HG02840 (cell line): ENCODE data around the gene ZMPSTE24.

ENCODE experiments used
- ATAC-seq: cut with Tn5 transposase; IDR thresholded peaks from one replicate; pipeline ENCODE4 v1.9.1; 2021; ENCODE audit warnings: mild to moderate bottlenecking, moderate library complexity, moderate number of reproducible peaks; ENCODE audit not compliant: unreplicated experiment, low FRiP score

Gene ZMPSTE24

GRCh38 chr1:40257313-40257687 is 736 bp upstream of the ZMPSTE24 start:
- ATAC-seq, result peak; percentile 6

GRCh38 chr1:40258445-40258769 is 371 bp downstream of the ZMPSTE24 start:
- no peak for ATAC-seq

GRCh38 chr1:40264354-40264781 is 6.3 kb downstream of the ZMPSTE24 start:
- ATAC-seq, result no peak

- no peak for ATAC-seq
These were observed 7.3 kb downstream of the ZMPSTE24 start for GRCh38 chr1:40265298-40265697.

- no peak for ATAC-seq
These were observed 7.9 kb downstream of the ZMPSTE24 start for GRCh38 chr1:40265919-40266318.

GRCh38 chr1:40266786-40267535 is 8.9 kb downstream of the ZMPSTE24 start:
- ATAC-seq, result no peak

GRCh38 chr1:40267767-40268187 is 9.7 kb downstream of the ZMPSTE24 start:
- ATAC-seq, result no peak

GRCh38 chr1:40268211-40268610 is 10.2 kb downstream of the ZMPSTE24 start:
- ATAC-seq, result no peak

GRCh38 chr1:40270152-40270834 is 12.3 kb downstream of the ZMPSTE24 start:
- ATAC-seq, result no peak

GRCh38 chr1:40272653-40273213 is 14.7 kb downstream of the ZMPSTE24 start:
- no peak for ATAC-seq

GRCh38 chr1:40273547-40274166 is 15.6 kb downstream of the ZMPSTE24 start:
- no peak for ATAC-seq

GRCh38 chr1:40274331-40274730 is 16.3 kb downstream of the ZMPSTE24 start:
- ATAC-seq, result no peak

GRCh38 chr1:40276122-40276521 is 18.1 kb downstream of the ZMPSTE24 start:
- no peak for ATAC-seq

- no peak for ATAC-seq
These were observed 23.8 kb downstream of the ZMPSTE24 start for GRCh38 chr1:40281853-40282252.

GRCh38 chr1:40291293-40291692 is 33.3 kb downstream of the ZMPSTE24 start:
- no peak for ATAC-seq

- no peak for ATAC-seq
These were observed 41.6 kb downstream of the ZMPSTE24 start for GRCh38 chr1:40299366-40300248.

- ATAC-seq, result no peak
These were observed 42.2 kb downstream of the ZMPSTE24 start for GRCh38 chr1:40300249-40300567.

- no peak for ATAC-seq
These were observed 42.6 kb downstream of the ZMPSTE24 start for GRCh38 chr1:40300651-40301050.

- no peak for ATAC-seq
These were observed 43.0 kb downstream of the ZMPSTE24 start for GRCh38 chr1:40301066-40301465.

- ATAC-seq, result no peak
These were observed 43.7 kb downstream of the ZMPSTE24 start for GRCh38 chr1:40301541-40302299.
